Central memory CD4-positive, alpha-beta T cell (primary cell): ENCODE data around the gene ANKRD11.
"Not testable (repeated sequence)": the region's sequence is repeated elsewhere in the genome, so short reads cannot be mapped to it uniquely, and the experiment has no call there.

Source experiments
- DNase-seq: peaks from one replicate; pipeline ENCODE4 v3.0.0; 2022

ANKRD11 gene

DNA sequence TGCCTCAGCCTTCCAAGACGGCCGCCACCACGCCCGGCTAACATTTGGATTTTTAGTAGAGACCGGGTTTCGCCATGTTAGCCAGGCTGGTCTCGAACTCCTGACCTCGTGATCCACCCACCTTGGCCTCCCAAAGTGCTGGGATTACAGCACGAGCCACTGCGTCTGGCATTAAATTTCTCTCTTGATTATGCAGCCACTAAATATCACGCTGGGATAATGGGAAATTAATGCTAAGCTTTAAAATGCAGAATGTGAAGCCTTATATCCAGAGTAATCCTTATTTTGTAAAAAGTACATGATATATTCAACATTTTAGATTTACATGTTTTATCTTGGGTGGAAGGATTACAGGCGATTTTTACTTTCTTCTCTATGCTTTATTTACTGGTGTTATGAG lies 89.2 kb downstream of the ANKRD11 start:
- no peak for DNase-seq

DNA sequence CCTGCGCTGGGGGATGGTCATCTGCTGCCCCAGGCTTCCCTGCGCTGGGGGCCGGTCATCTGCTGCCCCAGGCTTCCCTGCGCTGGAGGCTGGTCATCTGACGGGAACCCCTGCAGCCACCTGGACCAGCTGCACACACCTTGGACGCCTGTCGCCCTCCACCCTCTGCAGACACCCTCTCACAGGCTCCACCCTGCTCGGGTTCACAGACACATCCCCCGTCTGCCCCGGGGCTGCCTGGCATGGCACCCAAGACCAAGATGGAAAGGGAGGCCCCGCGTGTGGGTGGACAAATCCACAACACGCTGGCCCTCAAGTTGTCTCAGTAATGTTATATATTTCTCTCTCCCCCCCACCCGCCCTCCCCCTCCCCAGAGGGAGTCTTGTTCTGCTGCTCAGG lies 89.6 kb downstream of the ANKRD11 start:
- DNase-seq: no peak

DNA sequence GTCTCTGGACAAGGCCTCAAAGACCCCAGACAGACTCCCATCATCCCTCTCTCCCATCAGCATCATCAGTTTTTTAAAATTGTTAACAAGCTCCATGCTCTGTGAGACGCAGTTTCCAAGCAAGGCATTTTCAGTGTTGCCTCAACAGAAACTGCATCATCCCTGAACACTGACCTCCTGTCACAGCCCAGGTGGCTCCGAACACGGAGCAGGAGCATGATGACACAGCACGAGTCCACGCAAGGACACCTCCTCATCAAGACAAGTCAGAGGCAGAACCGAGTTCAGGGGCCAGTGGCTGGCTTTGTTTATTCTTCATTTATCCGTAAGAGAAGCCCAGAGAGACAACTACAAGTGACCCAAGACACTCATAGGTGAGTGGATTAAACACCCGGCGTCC lies 91.4 kb downstream of the ANKRD11 start:
- no peak for DNase-seq

DNA sequence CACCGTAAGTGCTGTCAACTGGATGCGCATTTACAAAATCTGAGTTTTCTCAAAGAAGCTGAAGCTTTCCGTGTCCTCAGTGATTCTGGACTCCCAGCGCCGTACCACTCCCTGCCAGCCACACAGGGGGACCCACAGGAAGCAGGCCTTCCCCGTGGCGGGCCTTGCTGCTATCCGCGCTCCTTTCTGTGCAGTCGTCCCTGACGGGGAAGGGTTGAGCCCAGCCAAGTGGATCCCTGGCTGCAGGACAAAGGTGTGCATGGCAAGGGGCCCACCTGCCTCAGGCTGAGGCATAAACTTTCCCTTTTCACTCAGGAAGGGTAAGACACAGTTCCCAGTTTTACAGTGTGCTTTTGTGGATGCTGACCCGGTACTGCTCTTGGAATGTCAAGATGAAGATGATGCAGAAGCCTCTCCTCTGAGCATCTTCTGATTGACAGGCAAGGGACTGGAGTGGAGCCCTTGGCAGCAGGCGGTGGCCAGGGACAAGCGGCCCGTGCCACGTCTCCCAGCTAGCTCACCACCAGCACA lies 93.0 kb downstream of the ANKRD11 start:
- no peak for DNase-seq

DNA sequence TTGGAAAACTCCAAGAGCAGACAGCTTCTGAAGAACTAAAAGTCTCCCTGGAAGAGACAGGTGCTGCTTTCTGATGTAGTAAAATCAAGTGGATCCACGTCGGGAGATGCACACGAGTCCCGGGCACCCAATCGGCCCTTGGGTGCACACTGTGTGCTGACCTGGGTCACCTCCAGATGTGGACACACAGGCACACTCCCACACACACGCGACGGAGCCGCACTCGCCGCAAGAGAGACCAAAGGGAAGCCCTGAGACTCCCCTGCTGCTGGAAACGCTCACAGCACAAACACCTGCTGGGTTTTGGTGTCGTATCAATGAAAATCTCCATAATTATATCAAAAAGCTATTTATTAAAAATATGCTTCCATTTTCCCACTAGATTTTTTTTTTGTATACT lies 94.2 kb downstream of the ANKRD11 start:
- no peak for DNase-seq

DNA sequence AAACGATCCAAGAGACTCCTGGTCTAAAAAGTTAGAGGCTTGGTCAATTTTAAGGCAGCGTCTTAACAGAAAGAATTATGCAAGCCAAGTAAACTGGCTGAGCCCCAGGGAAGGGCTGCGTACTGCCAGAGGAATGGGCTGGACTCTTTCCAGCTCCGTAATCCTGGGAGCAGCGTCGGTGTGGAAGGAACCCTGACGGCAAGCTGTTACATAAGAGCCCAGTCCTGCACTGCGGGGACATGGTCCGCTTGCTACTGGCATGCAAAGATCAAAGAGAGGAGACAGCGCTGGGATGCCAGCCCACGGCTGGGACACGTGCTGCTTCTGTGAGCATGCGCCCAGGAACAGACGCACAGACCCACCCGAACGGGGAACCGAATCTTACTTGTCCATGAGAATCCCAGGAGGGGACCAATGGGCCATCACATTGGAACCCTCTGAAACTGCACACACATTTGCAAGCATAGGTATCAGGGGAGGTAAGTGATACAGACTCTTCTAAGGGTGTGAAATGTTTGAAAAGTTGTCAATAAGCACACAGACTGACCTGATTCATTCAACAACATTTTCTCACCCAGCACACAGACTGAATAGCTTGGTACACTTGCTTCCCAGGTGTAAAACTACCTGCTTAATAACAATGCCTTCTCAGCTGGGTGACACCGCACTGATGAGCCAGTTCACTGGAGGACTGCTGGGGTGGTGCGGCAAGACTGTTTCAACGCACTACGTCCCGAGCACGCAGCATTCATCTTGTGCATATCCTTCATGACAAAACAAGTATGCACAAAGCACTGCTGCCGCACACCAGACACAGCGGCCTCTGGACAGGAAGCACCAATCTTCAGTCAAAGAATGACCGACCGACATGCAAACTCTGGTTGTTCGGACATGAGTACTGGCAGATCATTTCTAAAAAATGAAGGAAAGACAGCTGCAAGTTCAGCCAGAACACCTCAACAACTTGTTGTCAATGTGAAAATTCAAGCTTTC lies 94.9 kb downstream of the ANKRD11 start:
- no peak for DNase-seq

DNA sequence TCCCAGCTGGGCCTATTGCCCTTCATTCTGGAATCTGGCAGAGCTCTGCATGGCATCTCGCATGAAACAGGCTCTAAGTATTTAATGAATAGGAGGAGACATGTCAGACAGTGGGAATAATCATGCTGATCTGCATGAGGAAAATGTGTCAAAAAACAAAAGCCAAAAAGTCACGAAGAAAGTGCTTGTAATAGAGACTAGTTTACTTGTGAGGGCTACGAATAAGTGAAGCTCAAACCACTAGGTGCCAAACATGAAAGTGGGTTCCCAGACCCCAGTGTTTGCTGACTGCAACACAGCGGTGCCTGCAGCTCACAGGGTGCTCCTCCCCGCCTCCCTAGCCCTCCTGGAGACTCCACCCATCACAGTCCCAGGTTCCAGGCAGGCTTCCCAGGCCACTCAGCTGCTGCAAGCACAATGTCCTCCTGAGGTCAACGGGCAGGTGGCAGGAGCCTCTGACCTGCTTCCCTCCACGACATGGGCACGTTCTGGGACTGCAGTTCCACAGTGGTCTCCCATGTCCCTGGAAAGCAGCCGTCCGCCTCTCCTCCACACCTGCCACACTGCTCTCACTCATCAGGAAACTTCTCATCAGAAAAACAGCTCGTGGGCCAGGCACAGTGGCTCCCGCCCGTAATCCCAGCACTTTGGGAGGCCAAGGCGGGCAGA lies 96.5 kb downstream of the ANKRD11 start:
- no peak for DNase-seq

DNA sequence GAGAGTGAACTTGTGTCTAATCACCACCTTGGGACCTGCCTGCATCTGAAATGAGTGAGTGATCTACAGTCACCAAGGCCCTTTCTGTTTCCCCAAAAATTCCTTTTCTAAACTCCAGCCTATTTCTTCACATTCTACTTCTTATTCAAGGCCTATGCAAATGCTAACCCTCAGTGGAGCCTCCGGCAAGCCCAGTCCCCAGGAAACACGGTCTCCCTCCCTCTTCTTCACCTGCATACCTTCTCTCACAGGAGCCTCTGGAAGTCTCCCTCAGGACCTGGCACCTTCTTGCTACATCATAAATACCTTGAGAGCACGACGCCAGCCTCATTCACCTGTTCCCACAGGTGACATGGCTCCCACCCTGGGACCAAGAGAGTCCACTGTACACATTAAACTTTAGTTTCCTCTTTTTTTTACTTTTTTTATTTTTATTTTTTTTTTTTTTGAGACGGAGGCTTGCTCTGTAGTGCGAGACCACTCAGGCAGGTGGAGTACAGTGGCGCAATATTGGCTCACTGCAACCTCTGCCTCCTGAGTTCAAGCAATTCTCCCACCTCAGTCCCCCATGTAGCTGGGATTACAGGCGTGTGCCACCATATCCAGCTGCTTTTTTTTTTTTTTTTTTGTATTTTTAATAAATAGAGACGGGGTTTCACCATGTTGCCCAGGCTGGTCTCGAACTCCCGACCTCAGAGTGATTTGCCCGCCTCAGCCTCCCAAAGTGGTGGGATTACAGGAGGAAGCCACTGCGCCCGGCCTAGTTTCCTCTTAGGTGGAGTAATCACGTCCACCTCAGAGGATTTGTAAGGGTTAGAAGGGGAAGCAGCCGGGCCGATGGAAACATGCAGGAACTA lies 97.3 kb downstream of the ANKRD11 start:
- DNase-seq: no peak

DNA sequence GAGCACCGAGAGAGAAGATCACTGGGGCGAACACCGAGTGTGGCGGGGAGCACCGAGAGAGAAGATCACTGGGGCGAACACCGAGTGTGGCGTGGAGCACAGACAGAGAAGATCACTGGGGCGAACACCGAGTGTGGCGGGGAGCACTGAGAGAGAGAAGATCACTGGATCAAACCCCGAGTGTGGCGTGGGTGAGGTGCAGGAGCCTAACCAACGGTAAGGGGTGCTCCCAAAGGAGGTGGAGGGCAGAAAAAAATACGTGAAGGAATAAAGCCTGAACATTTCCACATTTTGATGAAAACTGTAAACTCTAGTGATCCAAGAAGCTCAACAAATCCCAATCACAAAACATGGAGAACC lies 100.2 kb downstream of the ANKRD11 start:
- not testable (repeated sequence) for DNase-seq

DNA sequence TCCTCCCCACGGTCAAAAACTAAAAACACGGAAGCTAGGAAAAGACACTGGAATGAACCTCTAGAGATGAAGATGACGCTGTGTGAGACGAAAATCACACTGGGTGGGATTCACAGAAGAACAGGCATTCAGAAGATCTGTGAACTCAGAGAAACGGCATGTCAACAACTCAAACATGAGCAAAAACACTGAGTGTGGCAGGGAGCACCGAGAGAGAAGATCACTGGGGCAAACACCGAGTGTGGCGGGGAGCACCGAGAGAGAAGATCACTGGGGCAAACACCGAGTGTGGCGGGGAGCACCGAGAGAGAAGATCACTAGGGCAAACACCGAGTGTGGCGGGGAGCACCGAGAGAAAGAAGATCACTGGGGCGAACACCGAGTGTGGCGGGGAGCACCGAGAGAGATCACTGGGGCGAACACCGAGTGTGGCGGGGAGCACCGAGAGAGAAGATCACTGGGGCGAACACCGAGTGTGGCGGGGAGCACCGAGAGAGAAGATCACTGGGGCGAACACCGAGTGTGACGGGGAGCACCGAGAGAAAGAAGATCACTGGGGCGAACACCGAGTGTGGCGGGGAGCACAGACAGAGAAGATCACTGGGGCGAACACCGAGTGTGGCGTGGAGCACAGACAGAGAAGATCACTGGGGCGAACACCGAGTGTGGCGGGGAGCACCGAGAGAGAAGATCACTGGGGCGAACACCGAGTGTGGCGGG lies 100.7 kb downstream of the ANKRD11 start:
- not testable (repeated sequence) for DNase-seq

DNA sequence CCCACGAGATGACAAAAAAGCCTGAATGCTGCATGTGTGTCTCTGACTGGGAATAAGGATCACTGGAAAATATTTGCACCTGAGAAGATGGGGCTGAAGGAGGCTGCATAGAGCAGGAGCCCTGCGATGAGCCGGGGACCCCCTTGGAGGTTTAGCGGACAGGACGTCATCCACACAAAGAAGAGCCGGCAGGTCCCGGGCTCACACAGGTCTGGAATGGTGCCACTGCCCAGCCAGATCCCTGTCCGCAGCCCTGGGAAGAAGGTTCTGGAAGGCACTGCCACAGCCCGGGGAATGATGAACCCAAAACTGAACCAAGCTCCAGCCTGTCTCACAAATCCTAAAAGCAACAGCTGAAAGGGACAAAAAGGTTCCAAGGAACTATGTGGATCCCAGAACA lies 101.8 kb downstream of the ANKRD11 start:
- no peak for DNase-seq

DNA sequence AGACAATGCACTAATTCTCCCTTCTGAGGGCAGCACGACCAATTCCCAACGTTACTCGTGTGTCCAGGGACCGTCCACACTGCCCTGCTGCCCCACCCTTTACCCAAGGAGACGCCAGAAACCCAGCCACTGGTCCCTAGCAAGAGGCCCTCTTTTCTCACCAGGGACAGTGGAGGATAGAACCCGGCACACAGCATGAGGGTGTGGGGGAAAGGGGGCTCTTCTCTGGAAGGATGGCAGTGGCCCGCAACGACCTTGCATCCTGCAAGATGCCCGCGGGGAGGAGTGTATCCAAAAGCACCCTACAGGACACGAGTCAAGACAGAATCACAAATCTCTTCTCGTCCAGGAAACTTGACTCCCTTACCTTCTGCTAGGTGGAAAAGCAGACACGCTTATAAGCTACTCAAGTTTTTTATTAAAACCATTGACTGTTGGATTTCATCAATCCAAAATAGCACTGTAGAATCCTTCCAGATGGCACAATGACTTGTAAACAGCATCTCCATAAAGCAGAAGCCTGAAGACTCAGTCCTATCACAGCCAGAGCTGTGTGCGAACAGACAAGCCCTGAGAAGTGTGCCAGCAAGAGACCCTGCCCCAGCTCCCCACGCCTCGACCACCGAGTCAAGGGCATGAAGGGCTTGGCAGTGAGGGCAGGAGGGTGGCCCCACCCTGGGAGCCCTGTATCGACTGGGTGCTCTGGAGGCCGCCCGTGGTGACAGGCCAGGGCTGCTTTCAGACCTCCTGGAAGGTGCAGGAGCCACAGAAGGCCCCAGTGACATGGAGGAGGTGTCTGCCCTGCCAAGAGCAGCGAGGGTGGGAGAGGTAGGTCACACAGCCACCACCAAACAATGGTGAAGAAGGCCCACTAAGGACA lies 103.8 kb downstream of the ANKRD11 start:
- no peak for DNase-seq

DNA sequence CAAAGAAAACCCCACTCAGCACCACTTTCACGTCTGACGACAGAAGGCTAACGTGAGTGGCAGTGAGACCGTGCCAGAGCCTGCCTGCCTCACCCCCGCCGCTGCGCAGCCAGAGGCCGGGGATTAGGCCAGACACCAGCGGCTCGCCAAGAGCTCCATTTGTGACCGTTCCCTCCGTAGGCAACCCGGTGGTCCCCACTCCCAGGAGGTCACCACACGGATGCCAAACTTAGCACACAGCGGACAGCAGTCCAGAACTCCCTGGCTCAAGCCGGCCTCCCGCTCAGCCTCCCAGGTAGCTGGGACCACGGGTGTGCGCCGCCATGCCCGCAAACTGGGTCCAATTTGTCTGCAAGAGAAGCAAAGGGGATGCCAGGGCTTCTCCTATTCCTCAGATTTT lies 104.6 kb downstream of the ANKRD11 start:
- DNase-seq: no peak

DNA sequence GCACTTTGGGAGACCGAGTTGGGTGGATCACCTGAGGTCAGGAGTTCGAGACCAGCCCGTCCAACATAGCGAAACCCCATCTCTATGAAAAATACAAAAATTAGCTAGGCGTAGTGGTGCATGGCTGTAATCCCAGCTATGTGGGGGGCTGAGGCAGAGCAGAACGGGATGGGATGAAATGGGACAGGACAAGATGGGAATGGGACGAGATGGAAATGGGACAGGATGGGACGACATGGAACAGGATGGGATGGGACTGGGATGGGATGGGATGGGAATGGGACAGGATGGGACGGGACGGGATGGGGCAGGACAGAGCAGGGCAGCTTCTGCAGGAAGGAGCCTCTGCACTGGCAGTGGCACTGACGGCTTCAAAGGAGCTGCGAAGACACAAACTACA lies 106.1 kb downstream of the ANKRD11 start:
- DNase-seq: no peak

DNA sequence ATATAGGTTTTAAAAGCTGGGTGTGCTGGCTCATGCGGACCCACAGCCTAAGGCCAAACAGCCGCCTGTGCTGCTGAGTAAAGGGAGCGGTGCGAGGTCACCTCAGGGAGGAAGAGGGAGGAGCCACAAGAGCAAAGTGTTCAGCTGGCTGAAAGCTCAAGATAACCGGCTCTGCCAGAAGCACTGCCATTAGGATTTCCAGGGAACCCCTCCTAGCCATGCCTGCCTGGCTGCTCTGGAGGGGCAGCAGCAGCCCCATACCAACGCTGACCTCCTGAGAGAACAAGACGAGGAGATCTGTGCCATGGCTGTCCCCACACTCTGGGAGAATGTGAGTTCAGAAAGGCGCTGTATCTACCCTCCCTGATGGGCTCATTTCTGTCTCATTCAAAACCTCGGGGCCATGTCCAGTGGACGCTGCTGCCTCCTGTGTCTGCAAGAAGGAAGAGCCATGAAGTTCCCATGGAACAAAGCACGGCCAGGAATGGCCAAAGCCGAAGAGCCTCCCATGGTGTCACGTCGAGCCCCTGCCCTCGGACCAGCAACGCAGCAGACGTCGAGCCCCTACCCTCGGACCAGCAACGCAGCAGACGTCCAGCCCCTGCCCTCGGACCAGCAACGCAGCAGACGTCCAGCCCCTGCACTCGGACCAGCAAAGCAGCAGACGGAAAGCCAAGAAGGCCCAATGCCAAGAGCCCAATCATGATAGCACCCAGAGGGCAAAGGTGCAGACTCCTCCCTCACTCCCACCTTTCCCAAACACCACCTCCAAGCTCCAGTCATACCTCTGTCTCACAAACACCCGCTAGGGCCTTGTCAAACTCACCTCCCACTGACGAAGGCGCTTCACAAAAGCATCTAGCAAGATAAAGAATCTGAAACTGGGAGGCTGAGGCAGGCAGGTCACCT lies 107.0 kb downstream of the ANKRD11 start:
- no peak for DNase-seq

DNA sequence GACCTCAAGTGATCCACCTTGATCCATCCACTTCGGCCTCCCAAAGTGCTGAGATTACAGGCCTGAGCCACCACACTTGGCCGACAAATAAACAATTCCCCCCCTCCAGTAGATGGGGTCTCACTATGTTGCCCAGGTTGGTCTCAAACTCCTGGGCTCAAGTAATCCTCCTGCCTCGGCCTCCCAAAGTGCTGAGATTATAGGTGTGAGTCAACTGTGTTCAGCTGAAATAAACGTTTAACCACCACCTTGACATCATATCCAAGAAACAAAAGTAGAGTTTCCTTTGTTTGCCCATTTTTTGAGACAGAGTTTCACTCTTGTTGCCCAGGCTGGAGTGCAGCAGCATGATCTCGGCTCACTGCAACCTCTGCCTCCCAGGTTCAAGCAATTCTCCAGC lies 107.8 kb downstream of the ANKRD11 start:
- DNase-seq: not testable (repeated sequence)

DNA sequence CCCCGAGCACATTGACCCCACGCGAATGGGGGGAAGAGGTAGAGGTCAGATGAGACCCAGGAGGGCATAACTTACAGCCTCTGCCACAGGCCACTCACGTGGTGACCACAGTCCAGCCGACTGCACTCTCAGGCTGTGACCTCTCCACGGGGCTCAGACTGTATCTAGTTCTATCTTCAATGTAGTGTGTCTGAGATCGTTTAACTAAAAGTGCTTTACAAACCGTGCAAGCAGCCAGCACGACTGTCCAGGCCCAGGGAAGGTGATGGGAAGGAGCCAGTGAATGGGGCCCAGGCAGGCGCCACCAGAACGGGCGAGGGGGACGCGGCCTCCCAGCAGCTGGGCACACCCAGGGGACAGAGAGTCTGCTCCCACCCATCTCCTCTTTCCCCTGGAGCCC lies 108.6 kb downstream of the ANKRD11 start:
- DNase-seq: no peak

DNA sequence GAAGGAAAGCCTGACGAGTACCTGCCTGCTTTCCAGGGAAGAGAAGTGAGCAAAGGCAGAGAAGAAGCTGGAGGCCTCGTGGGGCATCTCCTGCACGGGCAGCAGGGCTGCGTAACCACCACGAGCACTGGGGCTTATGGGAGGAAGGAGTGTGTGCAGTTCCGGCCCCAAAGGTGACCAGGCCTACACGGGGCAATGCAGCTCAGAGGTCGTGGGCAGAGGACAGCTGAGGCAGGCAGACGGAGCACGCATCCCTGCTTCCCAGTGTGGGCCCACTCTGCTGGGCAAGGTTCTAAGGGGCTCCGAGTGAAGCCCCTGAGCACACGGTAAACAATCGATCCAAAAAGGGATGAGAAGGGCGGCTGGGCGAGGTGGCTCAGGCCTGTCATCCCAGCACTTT lies 109.7 kb downstream of the ANKRD11 start:
- no peak for DNase-seq

DNA sequence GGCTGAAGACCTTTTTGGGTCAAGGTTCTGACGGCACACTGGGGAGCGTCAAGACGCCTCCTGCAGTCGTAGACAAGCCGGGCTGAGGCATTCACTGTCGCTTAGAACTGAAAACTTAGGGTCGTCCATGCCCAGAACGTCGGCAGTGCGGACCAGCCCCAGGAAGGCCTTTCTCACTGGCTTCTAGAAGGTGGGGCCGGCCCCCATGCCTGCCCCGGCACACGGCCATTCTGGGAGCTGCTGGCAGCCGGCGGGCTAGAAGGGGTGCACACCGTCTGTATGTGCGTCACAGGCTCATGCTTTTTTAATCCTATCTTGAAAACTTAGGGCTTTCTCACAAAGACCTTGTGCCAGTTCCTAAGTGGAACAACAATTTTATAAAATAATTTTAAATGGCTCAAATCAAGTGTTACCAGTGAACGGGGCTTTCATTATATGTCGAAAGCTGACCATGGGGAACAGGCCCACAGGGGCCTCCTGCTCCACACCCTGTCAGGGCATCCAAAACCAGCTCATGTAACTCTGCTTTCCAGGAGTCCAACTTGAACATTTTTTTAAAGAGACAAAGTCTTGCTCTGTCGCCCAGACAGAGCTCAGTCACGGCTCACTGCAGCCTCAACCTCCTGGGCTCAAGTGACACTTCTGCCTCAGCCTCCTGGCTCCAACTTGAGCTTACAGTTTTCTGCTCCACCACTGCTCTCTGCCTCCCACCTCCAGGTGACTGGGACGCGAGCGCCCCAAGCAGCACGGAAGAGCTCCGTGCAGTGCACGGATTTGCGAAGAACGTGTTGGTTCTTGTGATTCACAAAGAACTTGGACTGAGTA lies 111.2 kb downstream of the ANKRD11 start:
- no peak for DNase-seq
